Smooth muscle cell (in vitro differentiated cells): ENCODE results near the gene HPD. TPM values are rescaled to one million over a fixed set of nuclear protein-coding genes. Genes with fewer than 3 reads are reported as not detected.
"Not testable (repeated sequence)": the region's sequence is repeated elsewhere in the genome, so short reads cannot be mapped to it uniquely, and the experiment has no call there.

Source experiments
- DNase-seq: peaks from one replicate; lab custom pipeline; 2025; ENCODE audit not compliant: unreplicated experiment; lab: John Stamatoyannopoulos, UW
- H2AFZ ChIP-seq: fragments of 200-600 bp; sonication (generic); 2 replicates; pipeline ENCODE4 v1.6.0; 2016; ENCODE audit warnings: antibody characterized with exemption, low read depth, mild to moderate bottlenecking
- H3F3A ChIP-seq: fragments of 200-600 bp; sonication (generic); 2 replicates; pipeline ENCODE4 v1.6.0; 2017; ENCODE audit warnings: antibody characterized with exemption, low read depth
- H3K27ac ChIP-seq: fragments of 200-600 bp; sonication (generic); 2 replicates; pipeline ENCODE4 v1.5.1; 2016; ENCODE audit warnings: low read depth, mild to moderate bottlenecking
- H3K27me3 ChIP-seq: fragments of 200-600 bp; sonication (generic); 2 replicates; pipeline ENCODE4 v1.6.1; 2016; ENCODE audit warnings: low read depth, mild to moderate bottlenecking
- H3K36me3 ChIP-seq: fragments of 200-600 bp; sonication (generic); 2 replicates; pipeline ENCODE4 v1.5.1; 2016; ENCODE audit warnings: low read depth
- H3K4me1 ChIP-seq: fragments of 200-600 bp; sonication (generic); 2 replicates; pipeline ENCODE4 v1.5.1; 2016; ENCODE audit warnings: low read depth
- H3K4me2 ChIP-seq: fragments of 200-600 bp; sonication (generic); 2 replicates; pipeline ENCODE4 v1.6.0; 2016; ENCODE audit warnings: mild to moderate bottlenecking
- H3K4me3 ChIP-seq: fragments of 200-600 bp; sonication (generic); 2 replicates; pipeline ENCODE4 v1.5.1; 2016; ENCODE audit warnings: mild to moderate bottlenecking
- H3K79me2 ChIP-seq: fragments of 200-600 bp; sonication (generic); 2 replicates; pipeline ENCODE4 v1.6.0; 2016; ENCODE audit warnings: low read depth, mild to moderate bottlenecking
- H3K9ac ChIP-seq: fragments of 200-600 bp; sonication (generic); 2 replicates; pipeline ENCODE4 v1.6.0; 2016; ENCODE audit warnings: low read depth
- H3K9me3 ChIP-seq: fragments of 200-600 bp; sonication (generic); replicated peaks from 2 replicates; pipeline ENCODE4 v1.5.1; 2016; ENCODE audit warnings: low read depth
- H4K20me1 ChIP-seq: fragments of 200-600 bp; sonication (generic); 2 replicates; pipeline ENCODE4 v1.6.0; 2016; ENCODE audit warnings: low read depth
- CTCF ChIP-seq: fragments of 200-600 bp; sonication (generic); IDR thresholded peaks from 2 replicates; pipeline ENCODE4 v1.5.1; 2017; ENCODE audit warnings: borderline replicate concordance, mild to moderate bottlenecking, antibody characterized with exemption; ENCODE audit not compliant: insufficient read depth, poor library complexity, severe bottlenecking
- WGBS: methylation state at CpG from one replicate; pipeline ENCODE4 v1.1.7; 2016; ENCODE audit warnings: low lambda C conversion rate; 5-methylcytosine and 5-hydroxymethylcytosine counted together
- polyA plus RNA-seq: library from polyadenylated mRNA; unstranded; fragments of >200 nt; fragmentation: Nextera tagmentation; extraction: Ambion mirVana; gene quantifications from 2 replicates; pipeline ENCODE4 v1.2.1, GENCODE V29; 2016
- total RNA-seq: library from RNA; depleted of rRNA; stranded (reverse); fragments of >200 nt; gene quantifications from 2 replicates; pipeline ENCODE4 v1.2.3, GENCODE V29; 2014

HPD gene
- total and polyA plus RNA-seq, 2 experiments from 2014 or later: not detected

GRCh38 chr12:121893961-121894460 lies 35.4 kb upstream of the HPD start:
- TF ChIP-seq CTCF: no peak
- no peaks in the 10 kb centered on the region for H3K9me3 ChIP-seq
- no peak overlapping the region for H3K4me3 ChIP-seq
- peaks cover 8% of the 10 kb centered on the region for H3K4me1 ChIP-seq
- H3K36me3 ChIP-seq: no peaks in the 10 kb centered on the region
- H2AFZ ChIP-seq: no peak overlapping the region
- peak overlapping the region; percentile 31 for H3K4me2 ChIP-seq
- peaks cover 54% of the 10 kb centered on the region for H3K79me2 ChIP-seq
- H3K9ac ChIP-seq: no peak overlapping the region
- no peak for DNase-seq
- WGBS: 86% methylated on average over 1 of the region's 1 CpG
- H4K20me1 ChIP-seq: peaks cover 52% of the 10 kb centered on the region
- H3F3A ChIP-seq: no peaks in the 10 kb centered on the region
- peak overlapping the region; percentile 61 for H3K27ac ChIP-seq
- no peaks in the 10 kb centered on the region for H3K27me3 ChIP-seq

- H3K9me3 ChIP-seq: no peaks in the 10 kb centered on the region
- DNase-seq: no peak
- 84% methylated on average over 13 of the region's 13 CpGs for WGBS
- H3K79me2 ChIP-seq: peaks cover 54% of the 10 kb centered on the region
- H3F3A ChIP-seq: peaks cover under 1% of the 10 kb centered on the region
- no peak overlapping the region for H3K4me2 ChIP-seq
- H3K27ac ChIP-seq: peak overlapping the region; percentile 2
- TF ChIP-seq CTCF: no peak
- H3K4me1 ChIP-seq: peaks cover 8% of the 10 kb centered on the region
- no peak overlapping the region for H3K9ac ChIP-seq
- H2AFZ ChIP-seq: no peak overlapping the region
- no peaks in the 10 kb centered on the region for H3K36me3 ChIP-seq
- H4K20me1 ChIP-seq: peaks cover 50% of the 10 kb centered on the region
- H3K4me3 ChIP-seq: no peak overlapping the region
- no peaks in the 10 kb centered on the region for H3K27me3 ChIP-seq
Observed at GRCh38 chr12:121892673-121893561, 34.3 kb upstream of the HPD start.

GRCh38 chr12:121889661-121890060 lies 31.0 kb upstream of the HPD start:
- Histone ChIP-seq H4K20me1 (peaks cover 32% of the 10 kb centered on the region), H3K4me3 (peak overlapping the region; percentile 80), H3K27ac (peak overlapping the region; percentile 88), H3K79me2 (peaks cover 48% of the 10 kb centered on the region), H3K9ac (peak overlapping the region; percentile 88), H3K4me2 (peak overlapping the region; percentile 89)
- not testable (repeated sequence) for DNase-seq, H3K9me3 ChIP-seq, H3K4me1 ChIP-seq, H3K36me3 ChIP-seq, H3K27me3 ChIP-seq, H3F3A ChIP-seq, H2AFZ ChIP-seq
- WGBS: 77% methylated on average over 6 of the region's 6 CpGs

- H3K9me3 ChIP-seq: no peaks in the 10 kb centered on the region
- H3K79me2 ChIP-seq: peaks cover 44% of the 10 kb centered on the region
- 14% methylated on average over 7 of the region's 7 CpGs for WGBS
Observed at GRCh38 chr12:121889274-121889624, 30.6 kb upstream of the HPD start.

More at GRCh38 chr12:121889274-121889624, 30.6 kb upstream of the HPD start:
- H3K4me3 ChIP-seq: peak overlapping the region; percentile 80
- H3K27me3 ChIP-seq: no peaks in the 10 kb centered on the region
- no peaks in the 10 kb centered on the region for H3K36me3 ChIP-seq
- peaks cover 28% of the 10 kb centered on the region for H4K20me1 ChIP-seq
- DNase-seq: no peak
- H3K4me1 ChIP-seq: peaks cover 8% of the 10 kb centered on the region
- no peak for TF ChIP-seq CTCF
- H3K27ac ChIP-seq: peak overlapping the region; percentile 88
- peak overlapping the region; percentile 89 for H3K4me2 ChIP-seq
- peaks cover 4% of the 10 kb centered on the region for H3F3A ChIP-seq
- peak overlapping the region; percentile 88 for H3K9ac ChIP-seq
- H2AFZ ChIP-seq: peak overlapping the region; percentile 83
